Adipocyte (in vitro differentiated cells): ENCODE data around the gene DOCK7.
"Not testable (repeated sequence)": the region's sequence is repeated elsewhere in the genome, so short reads cannot be mapped to it uniquely, and the experiment has no call there.

Experiments used
- DNase-seq: peaks from one replicate; pipeline ENCODE4 v3.0.0-alpha.2; 2015; ENCODE audit warnings: low read depth
- H3K27me3 ChIP-seq: replicated peaks from 2 replicates; pipeline ENCODE4 v1.7.0; 2013; ENCODE audit warnings: mild to moderate bottlenecking, low read length, moderate library complexity; ENCODE audit not compliant: control insufficient read depth, insufficient read depth
- H3K36me3 ChIP-seq: 2 replicates; pipeline ENCODE4 v1.7.0; 2013; ENCODE audit warnings: low read length, mild to moderate bottlenecking, moderate library complexity; ENCODE audit not compliant: control insufficient read depth, insufficient read depth, severe bottlenecking
- H3K4me1 ChIP-seq: 2 replicates; pipeline ENCODE4 v1.7.0; 2013; ENCODE audit warnings: mild to moderate bottlenecking, low read length, moderate library complexity; ENCODE audit not compliant: control insufficient read depth, insufficient read depth
- H3K4me3 ChIP-seq: 2 replicates; pipeline ENCODE4 v1.7.0; 2013; ENCODE audit warnings: mild to moderate bottlenecking, low read length, moderate library complexity
- H3K9ac ChIP-seq: 2 replicates; pipeline ENCODE4 v1.7.0; 2013; ENCODE audit warnings: mild to moderate bottlenecking, low read length, moderate library complexity
- H3K9me3 ChIP-seq: 2 replicates; pipeline ENCODE4 v1.7.0; 2013; ENCODE audit warnings: mild to moderate bottlenecking, low read length, moderate library complexity; ENCODE audit not compliant: control insufficient read depth

DOCK7 gene

DNA sequence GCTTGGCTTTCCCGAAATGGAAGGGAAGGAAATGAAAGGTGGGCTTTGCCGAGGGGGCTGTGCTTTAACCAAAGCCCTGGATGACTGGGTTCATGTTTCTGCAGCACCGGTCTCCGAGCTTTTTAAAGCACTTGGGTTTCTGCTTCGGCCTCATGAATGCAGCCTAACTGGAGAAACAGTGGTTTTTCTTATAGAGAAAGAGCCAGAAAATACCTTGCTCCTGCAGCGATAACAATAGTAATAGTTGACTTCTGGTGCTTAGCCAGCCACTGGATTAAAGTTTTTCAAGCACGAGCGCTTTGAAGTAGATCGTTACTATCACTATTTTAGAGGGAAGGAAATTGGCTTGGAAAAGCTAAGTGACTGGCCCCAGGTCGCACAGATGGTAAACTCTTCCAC is 500 bp upstream of the DOCK7 start:
- Histone ChIP-seq H3K4me3 (peak overlapping the region; percentile 88), H3K4me1 (peaks cover 55% of the 10 kb centered on the region), H3K9me3 (no peaks in the 10 kb centered on the region), H3K36me3 (no peaks in the 10 kb centered on the region), H3K27me3 (no peaks in the 10 kb centered on the region), H3K9ac (peak overlapping the region; percentile 90)
- no peak for DNase-seq

- Histone ChIP-seq H3K9ac (peak overlapping the region; percentile 90), H3K4me1 (peaks cover 60% of the 10 kb centered on the region), H3K27me3 (no peaks in the 10 kb centered on the region), H3K4me3 (peak overlapping the region; percentile 88), H3K9me3 (no peaks in the 10 kb centered on the region), H3K36me3 (no peaks in the 10 kb centered on the region)
- peak; percentile 65 for DNase-seq
Measured at GRCh38 chr1:62687421-62687902, 724 bp downstream of the DOCK7 start.

DNA sequence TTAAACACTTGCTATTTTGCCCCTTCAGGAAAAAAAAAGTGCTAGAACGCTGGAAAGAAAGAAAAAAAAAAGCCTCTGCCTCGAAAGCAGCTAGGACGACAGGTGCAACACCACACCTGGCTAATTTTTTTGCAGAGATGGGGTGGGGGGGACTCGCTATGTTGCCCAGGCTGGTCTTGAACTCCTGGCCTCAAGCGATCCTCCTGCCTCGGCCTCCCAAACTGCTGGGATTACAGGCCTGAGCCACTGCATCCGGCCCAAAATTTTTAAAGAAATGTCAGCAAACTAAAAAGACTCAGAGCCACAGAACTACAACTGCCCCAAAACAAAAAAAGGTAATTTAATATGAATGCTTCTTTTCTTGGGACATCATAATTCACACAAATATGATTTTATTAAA is 1.4 kb downstream of the DOCK7 start:
- DNase-seq: no peak
- H3K4me1 ChIP-seq: peaks cover 66% of the 10 kb centered on the region
- peak overlapping the region; percentile 90 for H3K9ac ChIP-seq
- no peaks in the 10 kb centered on the region for H3K9me3 ChIP-seq
- no peaks in the 10 kb centered on the region for H3K27me3 ChIP-seq
- no peaks in the 10 kb centered on the region for H3K36me3 ChIP-seq
- peak overlapping the region; percentile 88 for H3K4me3 ChIP-seq

GRCh38 chr1:62685431-62685859 is 2.7 kb downstream of the DOCK7 start:
- no peaks in the 10 kb centered on the region for H3K27me3 ChIP-seq
- no peak for DNase-seq
- peak overlapping the region; percentile 53 for H3K4me3 ChIP-seq
- no peaks in the 10 kb centered on the region for H3K9me3 ChIP-seq
- H3K4me1 ChIP-seq: peaks cover 53% of the 10 kb centered on the region
- no peaks in the 10 kb centered on the region for H3K36me3 ChIP-seq
- H3K9ac ChIP-seq: peak overlapping the region; percentile 16

GRCh38 chr1:62682531-62682930 is 5.7 kb downstream of the DOCK7 start:
- no peaks in the 10 kb centered on the region for H3K27me3 ChIP-seq
- no peaks in the 10 kb centered on the region for H3K9me3 ChIP-seq

GRCh38 chr1:62680992-62681391 is 7.2 kb downstream of the DOCK7 start:
- H3K36me3 ChIP-seq, H3K9me3 ChIP-seq, H3K4me3 ChIP-seq, H3K27me3 ChIP-seq, H3K9ac ChIP-seq, DNase-seq: not testable (repeated sequence)
- H3K4me1 ChIP-seq: peaks cover 42% of the 10 kb centered on the region

More at GRCh38 chr1:62682531-62682930, 5.7 kb downstream of the DOCK7 start:
- DNase-seq: no peak
- H3K36me3 ChIP-seq: no peaks in the 10 kb centered on the region
- no peak overlapping the region for H3K9ac ChIP-seq
- H3K4me1 ChIP-seq: peaks cover 40% of the 10 kb centered on the region
- H3K4me3 ChIP-seq: no peak overlapping the region

- not testable (repeated sequence) for H3K4me3 ChIP-seq, H3K9ac ChIP-seq, H3K36me3 ChIP-seq, DNase-seq, H3K27me3 ChIP-seq, H3K9me3 ChIP-seq
- H3K4me1 ChIP-seq: peaks cover 28% of the 10 kb centered on the region
Measured at GRCh38 chr1:62677822-62678221, 10.4 kb downstream of the DOCK7 start.

DNA sequence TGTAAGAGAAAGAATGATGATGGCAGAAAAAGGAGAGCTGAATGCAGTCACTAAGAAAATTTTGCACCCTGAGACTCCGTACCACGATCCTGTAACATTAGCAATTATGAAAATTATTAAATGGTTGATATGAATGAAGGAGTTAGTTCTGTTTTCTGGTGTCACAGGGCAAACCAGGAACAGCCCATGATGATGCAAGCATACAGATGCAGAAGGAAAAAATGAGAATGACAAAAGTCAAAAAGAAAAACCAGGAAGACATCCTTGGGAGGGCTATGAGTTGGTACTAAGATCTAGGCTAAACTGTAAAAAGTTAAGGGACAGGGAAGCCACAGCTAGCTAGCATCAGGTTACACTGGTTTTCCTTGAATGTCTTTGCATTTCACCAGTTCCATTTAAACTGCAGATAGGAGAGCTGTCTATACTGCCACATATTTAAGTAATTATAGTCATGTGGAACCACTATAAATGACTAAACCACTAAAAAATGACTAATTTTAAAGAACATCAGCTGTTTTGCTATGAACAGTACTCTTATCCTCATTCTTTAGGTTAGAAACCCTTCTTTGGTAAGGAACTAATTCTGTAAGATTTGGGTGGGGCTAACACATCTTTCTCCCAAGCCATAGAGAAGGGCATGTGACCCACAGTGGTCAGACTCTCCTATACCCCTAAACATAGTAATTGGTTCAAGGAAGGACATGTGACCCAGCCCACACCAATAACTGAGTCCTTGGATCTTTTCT is 11.4 kb downstream of the DOCK7 start:
- Histone ChIP-seq H3K4me1 (peaks cover 18% of the 10 kb centered on the region), H3K9me3 (no peaks in the 10 kb centered on the region), H3K27me3 (no peaks in the 10 kb centered on the region), H3K36me3 (no peaks in the 10 kb centered on the region), H3K4me3 (peak overlapping the region; percentile 5), H3K9ac (no peak overlapping the region)
- peak; percentile 81 for DNase-seq

DNA sequence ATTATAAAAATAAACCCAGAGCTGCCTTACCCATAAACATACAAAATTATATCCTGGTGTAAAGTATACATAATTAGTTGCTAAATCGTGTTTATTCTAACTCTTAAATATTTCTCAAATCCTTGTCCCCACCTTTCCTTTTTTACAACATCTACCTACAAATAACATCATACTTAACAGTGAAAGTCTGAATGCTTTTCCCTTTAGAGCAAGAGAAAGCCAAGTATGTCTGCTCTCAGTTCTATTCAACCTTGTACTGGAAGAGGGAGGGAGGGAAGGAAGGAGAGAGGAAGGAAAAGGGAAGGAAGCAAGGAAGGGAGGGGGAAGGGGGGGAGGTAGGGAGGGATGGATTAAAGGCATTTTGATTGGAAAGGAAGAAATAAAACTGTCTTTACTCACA is 14.6 kb downstream of the DOCK7 start:
- Histone ChIP-seq H3K4me3 (no peak overlapping the region), H3K27me3 (no peaks in the 10 kb centered on the region), H3K4me1 (peaks cover 17% of the 10 kb centered on the region), H3K9ac (no peak overlapping the region), H3K36me3 (no peaks in the 10 kb centered on the region), H3K9me3 (no peaks in the 10 kb centered on the region)
- DNase-seq: no peak

GRCh38 chr1:62672029-62672428 is 16.2 kb downstream of the DOCK7 start:
- no peak overlapping the region for H3K9ac ChIP-seq

DNA sequence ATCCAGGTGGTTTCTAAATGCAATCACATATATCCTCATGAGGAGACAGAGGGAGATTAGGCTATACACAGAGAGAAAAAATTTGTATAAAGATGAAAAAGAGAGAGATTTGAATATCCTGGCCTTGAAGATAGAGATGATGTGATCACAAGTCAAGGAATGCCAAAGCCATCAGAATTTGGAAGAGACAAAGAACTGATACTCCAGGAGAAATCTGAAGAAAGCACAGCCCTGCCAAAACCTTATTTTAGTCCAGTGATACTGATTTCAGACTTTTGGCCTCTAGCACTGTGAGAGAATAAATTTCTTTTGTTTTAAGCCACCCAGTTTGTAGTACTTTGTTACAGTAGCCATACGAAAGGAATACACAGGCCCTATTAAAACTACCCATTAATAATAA is 33.4 kb downstream of the DOCK7 start:
- no peaks in the 10 kb centered on the region for H3K9me3 ChIP-seq
- H3K4me1 ChIP-seq: no peaks in the 10 kb centered on the region
- no peak overlapping the region for H3K9ac ChIP-seq
- no peaks in the 10 kb centered on the region for H3K27me3 ChIP-seq
- no peak for DNase-seq
- H3K36me3 ChIP-seq: peaks cover 19% of the 10 kb centered on the region
- no peak overlapping the region for H3K4me3 ChIP-seq

More at GRCh38 chr1:62672029-62672428, 16.2 kb downstream of the DOCK7 start:
- Histone ChIP-seq H3K9me3 (no peaks in the 10 kb centered on the region), H3K27me3 (no peaks in the 10 kb centered on the region), H3K36me3 (no peaks in the 10 kb centered on the region), H3K4me1 (peaks cover 17% of the 10 kb centered on the region), H3K4me3 (no peak overlapping the region)
- no peak for DNase-seq

DNA sequence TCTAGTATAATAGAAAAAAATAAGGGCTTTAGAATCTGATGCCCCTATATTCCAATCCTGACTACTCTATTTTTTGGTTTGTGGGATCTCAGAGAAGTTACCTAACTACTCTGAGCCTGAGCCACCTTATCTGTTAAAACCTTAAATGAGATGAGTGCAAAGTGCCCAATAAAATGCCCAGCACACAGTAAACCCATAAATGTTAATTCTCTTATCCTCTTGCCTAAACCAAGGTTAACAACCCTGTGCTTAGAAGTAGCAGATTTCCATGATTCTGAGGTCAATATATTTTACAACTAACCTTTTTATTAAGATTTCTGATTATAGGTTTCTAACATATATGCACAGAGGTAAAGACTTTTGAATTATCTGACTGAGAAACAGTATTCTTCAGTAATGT is 35.8 kb downstream of the DOCK7 start:
- Histone ChIP-seq H3K27me3 (no peaks in the 10 kb centered on the region), H3K9me3 (no peaks in the 10 kb centered on the region), H3K4me1 (no peaks in the 10 kb centered on the region), H3K36me3 (peaks cover 25% of the 10 kb centered on the region), H3K9ac (no peak overlapping the region), H3K4me3 (no peak overlapping the region)
- DNase-seq: no peak
